KG1 (cell line): ENCODE measurements around the gene CIDEA.

Source experiments
- DNase-seq: peaks from one replicate; lab custom pipeline; 2025; lab: John Stamatoyannopoulos, UW

The CIDEA gene

DNA sequence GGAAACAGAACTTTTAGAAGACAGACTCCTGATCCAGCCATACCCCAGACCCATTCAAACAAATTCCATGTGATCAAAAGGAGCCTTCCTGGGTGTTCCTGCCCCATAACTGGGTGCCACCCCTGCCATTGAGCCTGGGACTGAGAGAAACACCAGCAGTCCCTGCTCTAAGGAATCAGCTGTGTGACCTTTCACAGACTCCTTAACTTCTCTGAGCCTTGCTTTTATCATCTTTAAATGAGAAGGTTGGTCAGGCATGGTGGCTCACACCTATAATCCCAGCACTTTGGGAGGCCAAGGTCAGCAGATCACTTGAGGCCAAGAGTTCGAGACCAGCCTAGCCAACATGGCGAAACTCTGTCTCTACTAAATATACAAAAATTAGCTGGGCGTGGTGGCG, 20.6 kb downstream of the CIDEA start:
- no peak for DNase-seq

DNA sequence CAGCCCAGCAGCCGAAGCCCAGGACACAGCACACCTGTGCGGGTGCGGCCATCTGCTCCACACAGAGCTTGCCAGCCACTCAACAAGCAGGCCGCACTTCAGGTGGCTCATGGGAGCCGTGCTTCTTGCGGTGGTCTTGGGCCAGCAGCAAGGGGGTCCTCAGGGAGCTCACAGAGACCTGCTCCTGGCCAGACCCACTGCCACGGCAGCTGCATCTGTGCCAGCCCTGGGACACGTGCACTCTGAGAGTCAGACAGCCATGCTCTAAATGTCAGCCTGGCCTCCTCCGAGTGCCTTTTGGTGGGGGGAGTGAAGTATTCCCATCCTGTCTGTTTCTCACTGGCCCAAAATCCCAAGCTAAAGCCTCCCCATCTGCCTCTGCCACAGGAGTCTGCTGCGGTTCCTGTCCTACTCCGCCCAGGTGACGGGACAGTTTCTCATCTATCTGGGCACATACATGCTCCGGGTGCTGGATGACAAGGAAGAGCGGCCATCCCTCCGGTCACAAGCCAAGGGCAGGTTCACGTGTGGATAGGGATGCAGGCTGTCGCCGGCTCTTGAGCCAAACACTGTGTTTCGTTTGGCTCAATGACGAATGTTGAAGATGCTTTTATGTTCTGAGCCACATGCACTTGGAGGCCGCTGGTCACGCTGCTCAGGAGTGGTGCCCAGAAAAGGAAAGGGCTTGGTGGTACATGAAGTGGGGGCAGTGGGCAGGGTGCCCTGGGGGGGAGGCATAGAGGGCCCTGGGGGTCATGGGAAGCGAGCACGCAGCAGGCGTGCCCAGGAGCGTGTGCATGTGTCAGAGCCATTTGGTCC, 22.8 kb downstream of the CIDEA start:
- DNase-seq, result no peak

DNA sequence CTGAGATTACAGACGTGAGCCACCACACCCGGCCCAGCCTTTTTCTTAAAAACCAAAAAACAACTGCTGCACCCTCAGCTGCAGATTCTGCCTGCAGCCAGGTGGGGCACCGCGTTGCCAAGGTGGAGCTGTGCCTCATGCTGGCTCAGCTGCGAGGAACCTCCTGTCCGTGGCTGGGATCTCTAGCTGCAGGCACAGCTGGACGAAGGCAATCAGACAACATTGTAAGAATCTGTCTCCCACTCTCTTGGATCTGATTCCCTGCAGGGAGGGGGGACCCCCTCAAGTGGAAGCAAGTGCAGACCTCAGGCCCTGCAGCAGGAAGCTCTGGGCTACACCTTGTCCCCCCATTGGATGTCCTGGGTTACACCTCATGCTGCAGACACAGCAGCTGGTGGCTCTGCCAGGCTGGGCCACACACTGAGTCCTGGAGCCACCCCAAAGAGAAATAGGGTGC, 24.1 kb downstream of the CIDEA start:
- DNase-seq, result no peak

DNA sequence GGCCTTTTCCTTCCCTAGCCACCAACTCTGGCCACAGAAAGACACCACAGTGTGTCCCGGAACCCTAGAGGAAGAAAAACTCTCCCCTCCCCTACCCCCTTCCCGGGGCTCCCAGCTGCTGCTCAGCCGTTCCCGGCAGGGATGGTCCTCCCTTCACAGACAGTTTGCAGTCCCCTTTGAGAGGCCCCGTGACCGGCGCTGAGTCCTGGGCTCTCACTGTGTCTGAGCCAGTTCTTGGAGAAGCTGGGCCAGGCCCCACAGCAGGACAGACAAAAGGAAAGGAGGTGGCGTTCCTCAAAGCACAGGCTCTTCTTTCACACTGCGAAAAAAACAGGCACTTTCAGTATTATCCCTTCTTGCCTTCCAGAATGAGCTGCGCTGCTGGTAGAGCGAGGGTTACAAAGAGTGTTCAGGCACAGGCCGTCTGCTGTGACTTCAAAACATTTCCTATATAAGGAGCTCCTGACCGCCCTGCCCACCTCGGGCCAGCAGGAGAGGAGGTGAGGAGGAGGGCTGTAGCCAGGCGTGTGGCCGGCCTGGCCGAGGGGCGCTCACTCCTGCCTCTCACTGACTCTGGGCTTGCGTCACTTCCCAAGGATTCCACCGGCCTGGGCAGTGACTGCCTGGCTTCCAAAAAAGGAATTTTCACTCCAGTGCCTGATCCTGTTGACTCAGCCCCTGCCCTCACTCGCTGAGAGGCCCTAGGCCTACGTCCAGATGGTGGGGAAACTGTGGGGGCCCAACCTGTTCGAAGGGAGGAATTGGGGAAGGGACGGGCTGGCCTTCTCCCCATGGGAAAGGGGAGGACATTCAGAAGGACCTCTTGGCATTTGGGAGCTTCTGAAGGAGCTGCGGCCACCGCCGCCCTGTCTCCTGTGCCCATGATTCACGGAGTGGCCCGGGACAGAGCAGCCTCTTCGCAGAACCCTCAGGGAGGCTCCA, 24.9 kb downstream of the CIDEA start:
- no peak for DNase-seq

DNA sequence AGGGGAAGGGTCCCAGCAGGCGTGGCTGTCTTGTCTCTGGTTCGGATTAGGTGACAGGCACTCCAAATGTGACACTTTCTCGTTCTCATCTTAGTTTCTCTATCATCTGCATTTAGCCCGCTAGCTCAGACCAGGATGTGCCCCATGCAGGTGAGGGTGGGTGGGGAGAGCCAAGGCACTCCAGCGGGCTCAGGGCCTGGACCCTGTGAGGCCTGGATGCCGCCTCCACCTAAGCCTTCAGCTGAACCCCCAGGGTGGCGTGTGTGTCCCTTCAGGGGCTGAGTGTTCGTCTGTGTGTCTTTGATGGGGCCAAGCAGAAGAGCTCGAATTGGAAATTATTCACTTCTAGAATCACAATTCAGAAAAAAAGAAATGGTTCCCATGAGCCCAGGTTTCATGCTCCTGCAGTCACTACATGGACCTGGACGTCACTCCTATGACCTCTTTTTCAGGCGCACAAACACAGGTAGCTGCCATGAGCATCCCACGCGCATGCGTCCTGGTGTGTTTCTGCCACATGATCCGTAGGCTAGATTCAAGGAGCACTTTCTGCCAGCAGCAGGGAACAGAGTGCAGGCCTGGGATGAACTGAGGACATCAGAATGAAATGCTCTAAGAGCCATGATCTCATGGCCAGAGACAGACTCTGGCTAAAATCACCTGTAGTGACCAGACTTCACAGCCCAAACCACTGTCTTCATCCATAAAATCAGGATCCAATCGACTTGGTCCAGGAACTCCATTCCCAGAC, 25.8 kb downstream of the CIDEA start:
- DNase-seq, result no peak

DNA sequence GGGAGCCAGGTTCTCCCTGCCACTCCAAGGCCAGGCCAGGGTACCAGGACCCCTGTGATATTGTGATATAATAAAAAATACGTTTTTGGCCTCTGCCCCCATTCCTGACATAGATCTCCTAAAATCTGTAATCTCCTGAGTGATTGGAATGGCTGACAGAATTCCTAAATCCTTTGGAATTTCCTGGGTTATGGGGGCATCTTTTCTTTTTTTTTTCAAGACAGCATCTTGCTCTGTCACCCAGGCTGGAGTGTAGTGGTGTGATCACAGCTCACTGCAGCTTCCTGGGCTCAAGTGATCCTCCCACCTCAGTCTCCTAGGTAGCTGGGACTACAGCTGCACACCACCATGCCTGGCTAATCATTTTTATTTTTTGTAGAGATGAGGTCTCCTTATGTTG, 27.7 kb downstream of the CIDEA start:
- DNase-seq, result no peak

DNA sequence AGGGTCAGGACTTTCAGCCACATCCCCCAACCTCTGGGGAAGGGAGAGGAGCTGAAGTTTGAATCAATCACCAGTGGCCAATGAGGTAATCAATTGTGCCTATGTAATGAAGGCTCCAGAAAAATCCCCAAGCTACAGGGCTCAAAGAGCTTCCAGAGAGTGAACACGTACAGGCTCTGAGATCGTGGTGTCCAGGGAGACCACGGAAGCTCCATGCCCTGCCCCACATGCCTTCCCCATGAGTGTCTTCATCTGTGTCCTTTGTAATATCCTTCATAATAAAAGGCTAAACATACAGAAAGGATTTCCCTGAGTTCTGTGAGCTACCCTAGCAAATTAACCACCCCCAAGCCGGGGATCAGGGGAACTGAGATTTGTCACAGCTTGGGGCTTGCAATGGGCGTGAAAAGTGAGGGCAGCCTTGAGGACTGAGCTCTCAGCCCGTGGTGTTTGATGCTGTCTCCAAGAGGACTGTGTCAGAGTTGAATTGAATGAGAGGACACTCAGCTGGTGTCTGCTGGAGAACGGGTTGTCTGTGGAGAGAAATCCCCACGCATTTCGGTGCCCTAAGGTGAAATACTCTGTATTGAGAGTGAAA, 28.4 kb downstream of the CIDEA start:
- DNase-seq, result no peak

DNA sequence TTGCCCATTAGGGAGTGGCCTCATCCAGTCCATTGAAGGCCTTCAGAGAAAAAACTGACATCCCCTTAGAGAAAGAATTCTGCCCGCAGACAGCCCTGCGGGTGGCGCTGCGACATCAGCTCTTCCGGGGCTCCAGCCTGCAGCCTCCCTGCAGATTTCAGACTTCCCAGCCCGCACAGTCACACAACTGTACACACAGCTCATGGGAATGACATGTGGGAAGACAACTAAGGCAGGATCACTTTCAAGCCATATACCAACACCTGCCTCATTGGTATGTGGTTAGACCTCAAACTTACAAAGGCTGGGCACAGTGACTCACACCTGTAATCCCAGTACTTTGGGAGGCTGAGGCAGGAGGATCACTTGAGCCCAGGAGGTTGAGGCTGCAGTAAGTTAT, 29.1 kb downstream of the CIDEA start:
- no peak for DNase-seq

DNA sequence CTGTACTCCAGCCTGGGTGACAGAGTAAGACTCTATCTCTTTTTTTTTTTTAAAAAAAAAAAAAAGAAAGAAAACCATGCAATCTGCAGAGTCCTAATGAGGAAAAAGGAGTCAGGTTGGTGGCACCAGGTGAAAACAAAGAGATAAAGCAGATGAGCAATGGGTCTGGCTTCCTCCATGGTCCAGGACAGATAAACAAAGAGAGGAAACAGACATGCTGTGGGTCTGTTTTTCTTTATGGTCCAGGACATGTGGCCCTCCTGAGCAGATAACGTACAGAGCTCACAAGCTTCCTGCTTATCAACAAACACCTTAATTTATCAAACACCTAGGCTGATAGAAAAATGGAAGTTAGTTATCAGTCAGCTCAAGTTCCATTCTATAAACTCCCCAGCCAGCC, 29.5 kb downstream of the CIDEA start:
- DNase-seq, result no peak

DNA sequence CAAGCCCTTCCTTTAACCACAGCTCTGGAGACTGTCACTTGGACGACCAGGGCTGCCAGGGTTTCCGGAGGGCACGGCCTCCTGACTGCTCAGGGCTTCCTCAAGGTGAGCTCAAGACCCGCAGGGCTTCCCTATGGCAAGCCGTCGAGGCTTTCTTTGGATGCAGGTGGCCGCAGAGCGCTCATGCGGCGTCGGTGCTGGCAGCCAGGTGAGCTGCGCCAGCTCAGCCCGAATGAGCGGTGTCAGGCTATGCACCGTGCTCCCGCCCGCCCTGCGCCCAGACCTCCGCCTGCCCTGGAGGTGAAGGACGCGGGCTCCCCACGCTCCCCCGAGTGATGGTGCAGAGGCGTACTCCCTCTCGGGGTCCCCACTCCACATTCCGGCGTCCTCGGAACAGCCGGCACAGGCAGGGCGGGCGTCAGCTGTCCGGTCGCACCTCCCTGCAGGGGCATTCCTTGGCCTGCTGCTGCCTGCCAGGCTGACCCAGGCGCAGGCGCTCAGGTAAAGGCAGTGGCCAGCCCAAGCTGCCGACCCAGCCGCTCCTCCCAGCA, 33.0 kb downstream of the CIDEA start:
- DNase-seq, result no peak

DNA sequence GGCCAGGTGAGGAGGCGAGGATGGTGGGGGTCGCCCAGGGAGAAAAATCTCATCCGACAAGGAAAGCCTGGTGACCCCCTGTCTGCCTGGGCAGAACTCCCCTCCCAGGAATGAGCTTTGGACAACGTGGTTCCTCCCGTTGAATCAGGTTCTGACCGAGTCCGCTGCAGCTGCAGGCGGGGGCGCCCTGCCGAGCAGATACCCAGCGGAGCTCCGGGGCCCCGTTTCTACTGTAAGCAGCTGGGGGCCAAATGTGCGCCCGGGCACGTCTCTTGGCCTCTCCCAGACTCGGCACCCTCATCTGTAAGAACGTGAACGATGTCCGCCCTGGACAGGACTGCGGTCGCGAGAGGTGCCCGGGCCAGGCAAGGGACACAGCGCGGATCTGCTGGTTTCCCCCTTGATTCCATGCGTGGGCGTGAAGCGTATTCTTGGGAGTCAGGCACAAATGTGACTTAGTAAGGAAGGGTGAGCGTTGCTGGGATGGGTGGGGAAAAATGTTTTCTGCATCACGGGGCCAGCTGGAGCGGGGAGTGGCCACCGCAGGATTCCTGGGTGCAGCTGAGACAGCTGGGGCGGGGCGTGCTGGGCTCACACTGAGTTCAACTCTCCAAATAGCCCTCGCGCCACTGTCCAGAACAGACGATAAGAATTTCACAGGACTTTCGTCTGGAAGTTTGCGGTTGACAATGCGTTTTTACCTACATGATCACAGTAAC, 33.7 kb downstream of the CIDEA start:
- DNase-seq, result no peak

DNA sequence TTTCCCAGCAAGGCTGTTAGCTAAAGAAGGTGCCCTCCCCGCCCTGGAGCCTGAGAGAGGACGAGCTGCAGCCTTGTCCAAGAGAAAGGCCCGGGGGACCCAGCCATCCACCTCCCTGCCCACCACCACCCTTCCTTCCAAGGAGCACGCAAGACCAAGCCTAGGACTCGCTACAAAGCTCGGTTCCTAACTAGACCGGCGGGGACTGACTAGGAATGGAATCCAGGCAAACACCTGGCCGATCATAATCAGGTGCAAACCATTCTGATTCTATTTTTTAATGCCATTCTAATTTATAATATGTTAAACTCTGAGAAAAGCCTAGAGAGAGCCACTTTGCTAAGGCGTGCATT, 34.2 kb downstream of the CIDEA start:
- no peak for DNase-seq

DNA sequence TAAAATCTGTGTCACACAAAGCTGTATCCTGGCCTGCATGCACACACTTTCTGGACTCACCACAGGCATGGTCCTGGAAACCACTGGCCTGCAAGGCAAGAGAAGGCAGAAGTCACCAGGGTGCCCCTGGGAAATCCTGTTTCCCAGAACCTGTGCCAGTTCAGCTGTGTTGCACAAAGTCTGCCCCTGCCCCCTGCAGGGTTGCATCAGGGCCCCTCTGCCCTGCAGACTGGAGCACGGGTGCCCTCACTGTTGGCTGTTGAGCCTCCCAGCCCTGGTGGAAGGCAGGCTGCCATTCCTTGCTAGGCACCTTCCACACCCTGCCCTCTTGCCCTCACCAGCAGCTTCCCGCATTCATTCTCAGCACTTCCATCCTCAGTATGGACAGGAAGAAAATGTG, 35.9 kb downstream of the CIDEA start:
- no peak for DNase-seq

DNA sequence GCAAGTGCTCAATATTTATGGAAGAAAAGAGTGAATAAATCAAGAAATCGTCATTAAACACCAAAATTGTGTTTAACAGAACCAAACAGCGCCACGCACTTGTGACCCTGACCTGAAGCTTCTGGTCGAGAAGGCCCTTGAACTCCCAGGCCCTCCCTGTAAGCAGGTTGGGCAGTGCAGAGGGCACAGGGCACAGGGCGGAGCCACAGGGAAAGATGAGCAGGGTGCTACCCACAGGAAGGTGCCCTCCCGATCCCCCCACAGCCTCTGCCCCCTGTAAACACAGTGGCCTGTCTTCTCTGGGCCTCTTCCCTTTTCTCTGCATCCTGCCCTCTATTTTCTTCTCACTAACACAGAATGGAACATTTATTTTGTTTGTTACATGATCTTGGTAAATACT, 37.0 kb downstream of the CIDEA start:
- DNase-seq, result no peak

DNA sequence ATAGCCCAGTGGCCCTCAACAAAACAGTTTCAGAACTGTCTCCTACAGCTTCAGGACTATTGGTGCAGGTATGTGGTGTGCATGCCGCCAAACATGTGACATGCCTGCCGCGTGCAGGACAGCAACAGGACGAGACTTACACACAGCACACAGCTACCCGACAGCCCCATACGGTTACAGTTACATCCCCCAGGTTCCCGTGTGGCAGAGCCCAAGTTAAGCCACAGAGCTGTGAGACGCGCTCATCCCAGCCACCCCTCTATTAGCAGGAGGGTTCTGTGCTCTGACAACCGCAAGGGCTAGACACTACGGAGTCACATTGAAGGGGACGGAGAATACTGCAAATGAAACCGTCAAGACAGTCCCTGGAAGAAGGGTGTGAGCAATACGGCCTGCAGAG, 37.5 kb downstream of the CIDEA start:
- no peak for DNase-seq

DNA sequence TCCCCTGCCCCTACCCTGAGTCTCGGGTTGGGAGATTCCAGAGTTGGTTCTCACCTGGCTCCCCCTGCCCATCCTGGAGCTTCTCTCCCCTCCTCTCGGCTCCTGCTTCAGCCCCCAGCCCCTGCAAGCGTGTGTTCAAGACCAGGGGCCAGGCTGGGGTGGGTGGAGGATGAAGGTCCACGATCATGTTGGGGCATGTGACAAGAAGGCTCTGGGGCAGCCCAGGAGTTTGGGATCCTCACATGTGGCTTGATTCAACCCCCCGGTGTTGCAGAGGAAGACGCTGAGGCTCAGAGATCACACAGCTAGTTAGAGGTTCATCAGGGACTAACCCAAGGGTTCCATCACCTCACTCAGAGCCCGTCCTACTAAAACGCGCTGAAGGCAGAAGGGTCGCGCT, 39.7 kb downstream of the CIDEA start:
- no peak for DNase-seq

DNA sequence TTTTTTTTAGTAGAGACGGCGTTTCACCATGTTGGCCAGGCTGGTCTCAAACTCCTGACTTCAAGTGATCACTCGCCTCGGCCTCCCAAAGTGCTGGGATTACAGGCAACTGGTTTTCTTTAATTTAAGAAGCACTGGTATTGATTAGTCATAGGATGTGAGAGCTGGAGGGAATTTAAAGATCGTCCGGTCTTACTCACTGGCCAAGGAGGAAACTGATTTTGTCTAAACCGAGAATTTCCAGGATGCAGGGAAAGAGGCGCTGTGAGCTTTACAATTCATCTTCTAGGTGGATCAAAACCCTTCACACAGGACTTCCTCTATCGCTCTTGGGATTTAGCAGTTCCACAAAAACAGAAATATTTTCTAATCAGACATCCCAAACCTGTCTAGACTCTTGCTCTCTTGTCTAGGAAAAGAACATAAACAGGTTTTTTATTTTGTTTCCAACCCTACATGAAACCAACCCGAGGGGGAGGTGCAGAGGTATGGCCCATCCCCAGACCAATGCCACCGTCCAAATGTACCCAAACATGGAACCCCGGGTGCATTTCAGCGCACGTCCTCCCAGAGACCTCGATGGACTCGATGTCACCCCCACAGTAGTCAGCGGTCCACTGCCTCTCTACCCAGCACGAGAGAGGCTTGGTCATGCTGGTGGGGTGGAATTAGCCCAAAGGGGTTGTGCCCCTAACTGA, 41.4 kb downstream of the CIDEA start:
- no peak for DNase-seq

DNA sequence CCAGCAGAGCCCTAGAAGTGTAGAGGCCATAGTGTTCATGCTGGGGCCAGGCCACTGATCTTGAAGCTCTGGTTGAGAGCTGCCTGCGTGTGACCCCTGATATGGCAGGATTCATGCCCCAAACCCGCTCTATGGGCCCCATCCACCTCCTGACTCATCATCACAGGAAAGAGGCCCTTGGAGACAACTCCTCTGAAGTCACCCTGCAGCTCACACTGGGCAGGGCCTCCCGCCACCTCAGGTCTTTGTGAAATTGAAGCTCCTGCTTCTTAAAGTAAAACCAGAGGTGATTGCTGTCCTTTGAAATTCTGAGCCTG, 41.9 kb downstream of the CIDEA start:
- no peak for DNase-seq

DNA sequence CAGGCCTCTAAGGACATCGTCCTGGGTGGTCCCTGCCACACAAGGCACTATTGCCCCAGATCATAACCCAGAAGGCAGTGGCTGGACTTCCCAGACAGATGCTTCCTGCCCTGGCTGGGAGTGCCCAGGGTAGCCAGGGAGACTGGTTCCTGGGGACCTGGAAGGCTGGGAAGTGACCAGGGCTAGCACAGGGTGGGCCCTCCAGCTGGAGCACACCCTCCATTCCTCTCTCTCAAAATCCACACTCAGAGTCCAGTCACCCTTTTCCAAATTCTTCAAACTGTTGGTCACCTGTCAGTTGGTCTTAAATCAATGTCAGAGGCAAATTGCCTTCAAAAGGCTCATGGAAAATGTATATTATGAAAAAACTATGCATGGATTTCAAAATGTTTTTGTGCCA, 42.3 kb downstream of the CIDEA start:
- DNase-seq, result no peak

DNA sequence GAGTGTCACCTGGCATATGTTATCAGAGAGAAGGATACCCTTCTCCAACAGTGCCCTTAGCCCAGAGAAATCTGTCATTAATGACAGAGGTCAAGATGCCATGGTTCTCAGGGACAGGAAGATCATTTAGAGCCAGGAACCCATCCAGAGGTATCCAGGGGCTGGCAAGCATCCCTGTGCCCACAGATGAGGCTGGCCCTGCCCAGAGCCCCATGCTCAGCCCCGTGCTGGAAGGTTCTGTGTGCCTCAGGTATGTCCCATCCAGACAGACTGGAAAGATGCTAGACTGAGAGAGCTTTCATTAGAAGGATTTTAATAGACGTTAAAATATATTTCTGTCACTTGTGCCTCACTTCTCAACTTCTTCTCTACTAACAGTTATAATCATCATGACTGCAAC, 45.7 kb downstream of the CIDEA start:
- no peak for DNase-seq
